ENCODE results near the gene ELOA. TPM values are rescaled to one million over a fixed set of nuclear protein-coding genes. Genes with fewer than 3 reads are reported as not detected.

The ELOA gene
- total RNA-seq, 1 donor from 2014 or later = 37.7 TPM

GRCh38 chr1:23810818-23811540 is 67.7 kb downstream of the ELOA start:
- ATAC-seq = peak; percentile 66
- intact Hi-C loops (cut with DNase I) = loop anchor here (5.0 kb wide), 1 partner anchor 106 kb away; no protein-coding TSS in a partner anchor
- DNase-seq (ENCODE audit: missing footprints) = no peak

Other genes with a start within 250 kb of the ELOA start
- gene E2F2, start 212.2 kb upstream of the ELOA start, total RNA-seq = 0.76 TPM
- 90.3 TPM for gene ID3, start 184.0 kb upstream of the ELOA start, total RNA-seq
- gene RPL11, start 51.7 kb upstream of the ELOA start, total RNA-seq = 681 TPM
- gene PITHD1, start 34.9 kb downstream of the ELOA start, total RNA-seq = 42.7 TPM
- 32.1 TPM for gene LYPLA2, start 47.7 kb downstream of the ELOA start, total RNA-seq
- gene GALE, start 57.3 kb downstream of the ELOA start, total RNA-seq = 7.8 TPM
- 32.8 TPM for gene HMGCL, start 82.0 kb downstream of the ELOA start, total RNA-seq
- 12.2 TPM for gene FUCA1, start 124.8 kb downstream of the ELOA start, total RNA-seq
- not detected for gene CNR2, start 169.9 kb downstream of the ELOA start, total RNA-seq
- 85.8 TPM for gene PNRC2, start 216.4 kb downstream of the ELOA start, total RNA-seq
- gene SRSF10, start 236.9 kb downstream of the ELOA start, total RNA-seq = 51.9 TPM